Pancreas (tissue), 10 donors: ENCODE results near the gene PALLD. TPM values are rescaled to one million over a fixed set of nuclear protein-coding genes. Genes with fewer than 3 reads are reported as not detected.

Experiments
- ATAC-seq, 4 donors: fragments of 200-7000 bp; cut with Tn5 transposase; one replicate each; pipeline versions ENCODE4 v1.8.0 to v1.9.1; 2020; ENCODE audit warnings: mild to moderate bottlenecking in 4 of 4, moderate library complexity in 4 of 4
- DNase-seq, 6 donors: peaks; one replicate each; pipeline ENCODE4 v3.0.0-alpha.2; 2020
- FAIRE-seq: peaks from 2 replicates; lab custom pipeline; 2012; peaks lifted over from hg19 to GRCh38; lab: Jason Lieb, UNC
- H3K27ac ChIP-seq, 4 donors: fragments of 200-600 bp; sonication (generic); 1 replicate in 3 of 4; 2 replicates in 1 of 4; pipeline versions ENCODE4 v1.5.0 to v1.8.0; 2020
- H3K27me3 ChIP-seq, 4 donors: fragments of 200-600 bp; one replicate each; pipeline ENCODE4 v1.8.0; 2021
- H3K36me3 ChIP-seq, 3 donors: fragments of 200-600 bp; sonication (generic) in 1 of 3; one replicate each; pipeline versions ENCODE4 v1.5.0 to v1.8.0; 2020 to 2021
- H3K4me1 ChIP-seq, 3 donors: fragments of 200-600 bp; one replicate each; pipeline ENCODE4 v1.8.0; 2021
- H3K4me3 ChIP-seq, 4 donors: fragments of 200-600 bp; sonication (generic) in 2 of 4; one replicate each; pipeline versions ENCODE4 v1.5.0 to v1.8.0; 2020 to 2021
- H3K9me3 ChIP-seq, 4 donors: fragments of 200-600 bp; one replicate each; pipeline ENCODE4 v1.8.0; 2021
- WGBS, 2 donors: extraction: QIAGEN DNeasy Blood & Tissue Kit; methylation state at CpG; one replicate each; pipeline ENCODE4 v1.1.7; 2013; 5-methylcytosine and 5-hydroxymethylcytosine counted together
- intact Hi-C, 3 donors: fragments of 100-400 bp; cut with DNase I; formaldehyde crosslinking; loops; one replicate each; pipeline versions ENCODE4 v1.11.1 to v1.14.2; 2022
- polyA plus RNA-seq, 2 donors: library from polyadenylated mRNA; stranded (reverse); fragments of 200-250 nt; gene quantifications; one replicate each; pipeline ENCODE4 v1.2.3, GENCODE V29; 2013
- total RNA-seq, 6 donors: library from RNA; stranded (reverse); fragmentation: NEBNext Ultra II Directional in 4 of 6; extraction: Animal tissue kit (Norgen Biotek cat#: 25700) in 4 of 6; gene quantifications; one replicate each; pipeline versions ENCODE4 v1.2.1 to v1.2.4, GENCODE V29; 2021 to 2023
- TF ChIP-seq, protein P1 (sequence below), 4 donors: fragments of 200-600 bp; sonication (generic) in 3 of 4; IDR thresholded peaks; one replicate each; pipeline versions ENCODE4 v1.5.0 to v1.8.0; 2021; ENCODE audit warnings: antibody characterized with exemption in 4 of 4
- donor health status: healthy with polysubstance abuse.
- donor health status: DM: no; HTN: no; CAD: no; lungs with moderate emphysema.
- donor health status: DM: no; HTN: no; CAD: no.
- donor health status: control.
- donor health status: control.
- donor health status: Bipolar disorder and iron deficiency.
- donor health status: DM: yes; HTN: yes; CAD: no.
- donor health status: DM: no; HTN: no; CAD: no.
- donor health status: DM: no; HTN: no; CAD: no.
- donor health status: DM: yes; HTN: yes; CAD: no.

PALLD gene
- total and polyA plus RNA-seq, 8 donors = 4.4 to 44.2 (median 14.1) TPM

DNA sequence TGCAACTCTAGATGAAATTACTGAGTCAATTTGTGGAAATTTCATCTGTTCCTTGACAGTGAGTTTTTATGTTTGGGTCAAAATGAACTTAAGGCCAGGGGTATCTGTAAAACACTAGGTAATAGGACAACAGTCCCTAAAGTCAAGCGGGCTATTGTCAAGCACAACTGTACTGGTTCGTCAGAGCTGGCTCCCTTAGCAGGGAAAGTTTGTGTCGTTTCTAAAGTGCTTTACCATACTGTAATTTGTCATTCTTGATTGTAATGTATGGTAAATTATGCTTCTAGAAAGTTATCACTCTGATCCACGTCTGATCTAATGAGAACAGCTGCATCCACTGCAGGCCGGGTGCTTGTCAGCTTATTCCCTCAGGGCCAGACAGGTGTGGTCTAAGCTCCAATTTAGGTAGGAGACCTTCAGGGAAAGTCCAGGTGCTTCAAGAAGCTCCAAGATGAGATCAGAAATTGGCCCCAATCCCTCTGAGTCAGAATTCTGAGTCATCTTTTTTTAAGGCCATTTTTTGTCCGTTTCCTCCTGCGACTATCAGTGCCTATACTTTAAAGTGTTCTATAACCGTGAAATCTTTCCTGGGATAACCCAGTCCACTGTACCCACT lies 92.2 kb downstream of the PALLD start:
- intact Hi-C loops = no loop called here
- no peaks in the 10 kb centered on the region for H3K9me3 ChIP-seq
- H3K36me3 ChIP-seq = no peaks in the 10 kb centered on the region
- no peaks in the 10 kb centered on the region for H3K4me1 ChIP-seq
- no peaks in the 10 kb centered on the region for H3K27me3 ChIP-seq
- WGBS, 2 donors = 56 to 75% methylated on average over 8 of the region's 8 CpGs
- TF ChIP-seq, protein P1, sequence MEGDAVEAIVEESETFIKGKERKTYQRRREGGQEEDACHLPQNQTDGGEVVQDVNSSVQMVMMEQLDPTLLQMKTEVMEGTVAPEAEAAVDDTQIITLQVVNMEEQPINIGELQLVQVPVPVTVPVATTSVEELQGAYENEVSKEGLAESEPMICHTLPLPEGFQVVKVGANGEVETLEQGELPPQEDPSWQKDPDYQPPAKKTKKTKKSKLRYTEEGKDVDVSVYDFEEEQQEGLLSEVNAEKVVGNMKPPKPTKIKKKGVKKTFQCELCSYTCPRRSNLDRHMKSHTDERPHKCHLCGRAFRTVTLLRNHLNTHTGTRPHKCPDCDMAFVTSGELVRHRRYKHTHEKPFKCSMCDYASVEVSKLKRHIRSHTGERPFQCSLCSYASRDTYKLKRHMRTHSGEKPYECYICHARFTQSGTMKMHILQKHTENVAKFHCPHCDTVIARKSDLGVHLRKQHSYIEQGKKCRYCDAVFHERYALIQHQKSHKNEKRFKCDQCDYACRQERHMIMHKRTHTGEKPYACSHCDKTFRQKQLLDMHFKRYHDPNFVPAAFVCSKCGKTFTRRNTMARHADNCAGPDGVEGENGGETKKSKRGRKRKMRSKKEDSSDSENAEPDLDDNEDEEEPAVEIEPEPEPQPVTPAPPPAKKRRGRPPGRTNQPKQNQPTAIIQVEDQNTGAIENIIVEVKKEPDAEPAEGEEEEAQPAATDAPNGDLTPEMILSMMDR (IDR thresholded peaks at IDR 0.05) = no peak
- no peak overlapping the region for H3K4me3 ChIP-seq
- DNase-seq (peak in 1 of 6 donors; percentile 16), FAIRE-seq (no peak), ATAC-seq (peak; percentile 31 to 77 (median 50))
- H3K27ac ChIP-seq = no peak overlapping the region

DNA sequence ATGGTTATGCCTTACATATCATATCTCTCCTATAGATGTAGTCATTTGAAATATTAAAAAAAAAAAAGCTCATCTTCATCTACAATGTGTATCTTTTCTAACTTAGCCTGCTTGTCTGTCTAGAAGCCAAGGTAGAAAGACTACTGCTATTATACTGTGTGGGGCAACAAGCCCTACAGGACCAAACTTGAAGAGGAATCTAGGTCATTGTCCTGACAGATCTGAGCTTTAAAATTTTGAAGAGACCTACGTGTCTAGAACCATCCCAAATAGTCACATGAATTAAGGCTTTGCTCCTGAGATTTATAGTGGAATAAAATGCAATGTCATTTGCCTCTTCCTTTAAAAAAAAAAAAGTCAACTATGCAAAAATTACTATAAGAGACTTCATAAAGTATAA lies 95.8 kb downstream of the PALLD start:
- intact Hi-C loops = no loop called here
- no peaks in the 10 kb centered on the region for H3K36me3 ChIP-seq
- H3K4me3 ChIP-seq = no peak overlapping the region
- H3K4me1 ChIP-seq = no peaks in the 10 kb centered on the region
- ATAC-seq = no peak
- no peak for FAIRE-seq
- H3K27me3 ChIP-seq = no peaks in the 10 kb centered on the region
- H3K27ac ChIP-seq = no peak overlapping the region
- DNase-seq = no peak
- H3K9me3 ChIP-seq = no peaks in the 10 kb centered on the region
- WGBS, 2 donors = 54 to 85% methylated on average over 1 of the region's 1 CpG
- TF ChIP-seq, protein P1 (IDR thresholded peaks at IDR 0.05) = no peak

DNA sequence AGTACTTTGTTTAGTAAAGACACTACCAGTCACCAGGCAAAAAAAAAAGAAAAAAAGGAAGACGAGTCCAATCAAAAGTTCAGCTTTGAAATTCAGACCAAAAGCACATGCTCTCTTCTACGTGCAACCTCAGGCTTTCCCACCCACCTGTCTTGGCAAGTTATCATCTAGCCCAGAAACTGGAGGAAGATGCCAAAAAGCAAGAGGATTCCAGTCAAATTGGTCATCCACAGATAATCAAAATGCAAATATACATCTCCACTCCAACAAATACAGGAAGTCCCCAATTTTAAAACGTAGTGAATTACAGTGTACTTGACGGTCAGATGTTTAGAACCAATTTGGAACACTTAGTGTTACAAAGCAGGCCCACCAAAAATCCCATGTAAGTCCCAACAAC lies 96.5 kb downstream of the PALLD start:
- intact Hi-C loops = no loop called here
- Histone ChIP-seq H3K4me3 (no peak overlapping the region), H3K27ac (no peak overlapping the region), H3K36me3 (no peaks in the 10 kb centered on the region), H3K4me1 (no peaks in the 10 kb centered on the region), H3K27me3 (no peaks in the 10 kb centered on the region), H3K9me3 (no peaks in the 10 kb centered on the region)
- FAIRE-seq (no peak), ATAC-seq (no peak), DNase-seq (no peak)
- TF ChIP-seq, protein P1 (IDR thresholded peaks at IDR 0.05) = no peak
- WGBS, 2 donors = 59 to 61% methylated on average over 4 of the region's 4 CpGs

DNA sequence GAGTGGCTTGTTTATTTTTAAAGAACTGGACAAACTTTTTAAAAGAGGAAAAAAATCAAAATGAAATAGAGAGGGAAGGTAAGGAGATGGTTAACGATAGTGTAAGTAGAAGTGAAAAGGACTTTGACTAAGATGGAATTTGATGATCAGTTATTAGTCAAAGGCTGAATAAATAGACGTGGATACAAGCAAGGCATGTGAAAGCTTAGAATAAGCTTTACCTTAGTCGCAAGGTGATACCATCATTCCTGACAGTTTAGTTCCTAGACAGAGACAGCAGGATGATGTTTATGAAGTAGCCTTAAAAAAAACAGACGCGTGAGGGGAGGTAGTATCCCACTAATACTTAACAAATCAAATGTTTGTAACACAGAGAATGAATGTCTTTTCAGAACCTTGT lies 97.3 kb downstream of the PALLD start:
- no peaks in the 10 kb centered on the region for H3K4me1 ChIP-seq
- no peaks in the 10 kb centered on the region for H3K27me3 ChIP-seq
- 72 to 73% methylated on average over 5 of the region's 5 CpGs for whole genome bisulfite sequencing, 2 donors
- no peak overlapping the region for H3K27ac ChIP-seq
- ATAC-seq (no peak), DNase-seq (no peak), FAIRE-seq (no peak)
- TF ChIP-seq, protein P1 (IDR thresholded peaks at IDR 0.05) = no peak
- no peak overlapping the region for H3K4me3 ChIP-seq
- no peaks in the 10 kb centered on the region for H3K36me3 ChIP-seq
- intact Hi-C loops = no loop called here
- no peaks in the 10 kb centered on the region for H3K9me3 ChIP-seq

DNA sequence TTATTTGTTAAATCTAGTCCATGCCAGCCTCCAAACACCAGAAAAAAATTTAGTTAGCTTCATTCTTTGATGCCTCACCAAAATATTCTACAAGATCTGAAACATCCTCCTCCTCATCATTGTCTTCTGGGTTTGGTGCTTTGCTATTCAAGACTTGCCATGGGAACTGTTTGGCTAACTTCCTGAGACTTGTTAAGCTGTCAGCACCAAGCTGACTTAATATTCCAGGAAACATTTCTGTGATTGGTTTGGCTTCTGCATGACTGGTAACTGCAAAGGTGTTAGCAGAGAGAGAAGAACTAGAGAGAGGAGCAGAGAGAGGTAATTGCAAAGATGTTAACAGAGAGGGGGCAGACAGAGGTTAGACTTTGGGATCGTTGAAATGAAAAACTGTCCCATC lies 101.3 kb downstream of the PALLD start:
- H3K4me3 ChIP-seq = no peak overlapping the region
- no peak for DNase-seq
- FAIRE-seq = no peak
- intact Hi-C loops = no loop called here
- TF ChIP-seq, protein P1 (IDR thresholded peaks at IDR 0.05) = no peak
- H3K4me1 ChIP-seq = no peaks in the 10 kb centered on the region
- no peak overlapping the region for H3K27ac ChIP-seq
- no peak for ATAC-seq
- H3K9me3 ChIP-seq = no peaks in the 10 kb centered on the region
- no peaks in the 10 kb centered on the region for H3K36me3 ChIP-seq
- no peaks in the 10 kb centered on the region for H3K27me3 ChIP-seq
- 61 to 68% methylated on average over 1 of the region's 1 CpG for WGBS, 2 donors
